HepG2 (cell line): ENCODE measurements around the gene ASPRV1. TPM values are rescaled to one million over a fixed set of nuclear protein-coding genes. Genes with fewer than 3 reads are reported as not detected.
A peak's percentile ranks its signal among the peaks of the same experiment; 100 is the strongest.

Source experiments
- ATAC-seq: fragments of 200-7000 bp; cut with Tn5 transposase; 3 replicates; pipeline ENCODE4 v1.9.1; 2020; ENCODE audit warnings: mild to moderate bottlenecking, moderate library complexity
- BruUV-seq: library from RNA; stranded (reverse); fragments of 400-500 nt; replicated peaks from 2 replicates; lab custom pipeline; 2021; lab: Mats Ljungman, UMichigan
- CTCF ChIA-PET: fragments of 300-600 bp; formaldehyde crosslinking; extraction: SDS; loops from one replicate; lab custom pipeline; 2021; ENCODE audit warnings: low total read pairs, inconsistent platforms, low intra/inter-chr PET ratio; lab: Yijun Ruan, JAX
- POLR2A ChIA-PET: fragments of 350-600 bp; sonication (Branson Sonifier 250); formaldehyde crosslinking; loops from one replicate; lab custom pipeline; 2020; ENCODE audit warnings: antibody characterized with exemption, inconsistent platforms; lab: Yijun Ruan, JAX
- DNase-seq: peaks from one replicate; pipeline ENCODE4 v3.0.0-alpha.2; 2015; ENCODE audit warnings: low spot score
- FAIRE-seq: peaks from 3 replicates; lab custom pipeline; 2011; peaks lifted over from hg19 to GRCh38; lab: Jason Lieb, UNC
- H2AFZ ChIP-seq: one replicate; pipeline ENCODE4 v1.6.1; 2011; ENCODE audit warnings: low read length, inconsistent platforms
- H3K27ac ChIP-seq: fragments of 300-600 bp; 3 replicates; pipeline ENCODE4 v1.8.0; 2011; ENCODE audit warnings: mixed run types, mild to moderate bottlenecking, mixed read lengths, low read length, inconsistent platforms; ENCODE audit not compliant: insufficient read depth; ENCODE audit errors: extremely low read length
- H3K27me3 ChIP-seq, 2 experiments: fragments of 200-600 bp in 1 of 2; 2 replicates in 1 of 2; 3 replicates in 1 of 2; pipeline versions ENCODE4 v1.6.0 to v1.8.0; 2011; ENCODE audit warnings: low read length in 2 of 2, mild to moderate bottlenecking in 2 of 2, moderate library complexity in 2 of 2, inconsistent platforms in 1 of 2; ENCODE audit not compliant: insufficient read depth in 2 of 2, control insufficient read depth in 1 of 2
- H3K36me3 ChIP-seq, 2 experiments: fragments of 200-600 bp in 1 of 2; replicated peaks in 1 of 2; 2 replicates in 1 of 2; 3 replicates in 1 of 2; pipeline versions ENCODE4 v1.5.1 to v1.8.0; 2011; ENCODE audit warnings: low read length in 2 of 2, inconsistent platforms in 1 of 2; ENCODE audit not compliant: insufficient read depth in 2 of 2, control insufficient read depth in 1 of 2
- H3K4me1 ChIP-seq: 2 replicates; pipeline ENCODE4 v1.5.1; 2012; ENCODE audit warnings: low read length, inconsistent platforms; ENCODE audit not compliant: insufficient read depth
- H3K4me2 ChIP-seq: 2 replicates; pipeline ENCODE4 v1.6.0; 2011; ENCODE audit warnings: low read depth, low read length, inconsistent platforms
- H3K4me3 ChIP-seq, 3 experiments: fragments of 200-600 bp in 1 of 3; sonication (generic), shearing (Covaris generic) in 1 of 3; replicated peaks in 1 of 3; 2 replicates each; pipeline ENCODE4 v1.5.1; 2011 to 2016; ENCODE audit warnings: low read length in 3 of 3, inconsistent platforms in 2 of 3, low read depth in 2 of 3, mild to moderate bottlenecking in 2 of 3, control low read depth in 1 of 3, mixed read lengths in 1 of 3; ENCODE audit not compliant: insufficient read depth in 1 of 3
- H3K79me2 ChIP-seq: one replicate; pipeline ENCODE4 v1.6.1; 2011; ENCODE audit warnings: low read length, inconsistent platforms; ENCODE audit not compliant: insufficient read depth
- H3K9ac ChIP-seq: 2 replicates; pipeline ENCODE4 v1.6.0; 2011; ENCODE audit warnings: mild to moderate bottlenecking, low read depth, low read length, inconsistent platforms; ENCODE audit not compliant: insufficient read depth
- H3K9me3 ChIP-seq: 2 replicates; pipeline ENCODE4 v1.5.1; 2012; ENCODE audit warnings: mild to moderate bottlenecking, low read length
- H4K20me1 ChIP-seq: 2 replicates; pipeline ENCODE4 v1.6.0; 2011; ENCODE audit warnings: inconsistent platforms, mild to moderate bottlenecking, low read length, moderate library complexity; ENCODE audit not compliant: insufficient read depth
- ZNF143 ChIP-seq: sonication (generic); formaldehyde crosslinking; IDR thresholded peaks from 2 replicates; pipeline ENCODE4 v1.4.0; 2020; ENCODE audit warnings: missing genetic modification reagents
- ZNF780A ChIP-seq: sonication (generic); formaldehyde crosslinking; IDR thresholded peaks from 2 replicates; pipeline ENCODE4 v1.8.0; 2022; ENCODE audit warnings: mild to moderate bottlenecking, missing genetic modification reagents, moderate library complexity
- WGBS: methylation state at CpG from one replicate; pipeline ENCODE4 v1.1.6; 2017; ENCODE audit warnings: low lambda C conversion rate; 5-methylcytosine and 5-hydroxymethylcytosine counted together
- in situ Hi-C: cut with HindIII; loops from 2 replicates; pipeline ENCODE4 v1.10.0; 2017; ENCODE audit warnings: low pct_unique_long_range_greater_than_20kb; ENCODE audit not compliant: extremely low pct_ligation_motif_present
- intact Hi-C: fragments of 100-400 bp; cut with micrococcal nuclease; formaldehyde crosslinking; loops from one replicate; pipeline ENCODE4 v1.10.0; 2022; ENCODE audit not compliant: unreplicated experiment
- polyA plus RNA-seq, 8 experiments: library from polyadenylated mRNA; depleted of rRNA in 3 of 8; stranded (reverse) in 7 of 8; unstranded in 1 of 8; fragments of >200 nt; fragmentation: Illumina TruSeq in 4 of 8; extraction: Trizol in 4 of 8; gene quantifications; 2 replicates each; pipeline versions ENCODE4 v1.2.1 to v1.2.3, GENCODE V29; 2011 to 2016; ENCODE audit warnings: low read depth in 4 of 8, missing spikeins in 1 of 8, mixed read lengths in 1 of 8; ENCODE audit not compliant: insufficient read depth in 1 of 8
- total RNA-seq, 5 experiments: library from RNA; depleted of rRNA; stranded (reverse); fragments of >200 nt; fragmentation: Illumina TruSeq; extraction: Trizol; gene quantifications; 2 replicates each; pipeline ENCODE4 v1.2.3, GENCODE V29; 2016; ENCODE audit warnings: low read depth in 1 of 5
- TF ChIP-seq, protein P1 (sequence below): sonication (generic); formaldehyde crosslinking; IDR thresholded peaks from 2 replicates; pipeline ENCODE4 v1.4.0; 2020; ENCODE audit warnings: missing genetic modification reagents, borderline replicate concordance

ASPRV1 gene
- total and polyA plus RNA-seq, 2 of the 13 experiments (the other 11 are each of a cell fraction or from before 2014, with no cell fraction given) = 0.40 to 0.48 TPM

DNA sequence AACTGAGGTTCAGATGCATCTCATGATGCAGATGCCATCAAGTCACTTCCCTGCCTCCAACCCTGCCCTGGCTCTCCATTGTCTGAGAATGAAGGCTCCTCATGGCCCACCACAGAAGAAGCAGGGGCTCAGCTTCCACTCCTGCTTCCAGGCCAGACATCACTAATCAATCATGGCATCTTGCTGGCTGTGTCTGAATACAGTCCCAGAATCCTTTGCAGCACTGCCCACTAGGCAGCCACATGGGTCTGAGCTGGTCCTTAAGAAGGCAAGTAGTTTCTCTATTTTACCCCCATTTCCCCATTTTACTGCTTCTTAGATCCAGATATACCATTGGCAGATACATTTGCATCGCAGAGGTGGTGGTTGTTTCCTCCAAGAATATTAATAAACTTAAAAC lies 7.3 kb downstream of the ASPRV1 start:
- H3K79me2 ChIP-seq = no peaks in the 10 kb centered on the region
- POLR2A ChIA-PET = interaction anchor here (1.4 to 3.3 kb wide), 2 partner anchors 10 to 39 kb away, joined by 3 to 20 read pairs; partner anchors contain the start of gene MXD1
- H4K20me1 ChIP-seq = no peaks in the 10 kb centered on the region
- H3K9ac ChIP-seq = no peak overlapping the region
- CTCF ChIA-PET = no interaction called here
- no peak overlapping the region for H3K27ac ChIP-seq
- H3K4me3 ChIP-seq = no peak overlapping the region
- WGBS = 100% methylated on average over 1 of the region's 1 CpG
- H3K9me3 ChIP-seq = no peaks in the 10 kb centered on the region
- in situ Hi-C loops (no loop called here), intact Hi-C loops (no loop called here)
- H3K27me3 ChIP-seq = peaks cover 0 to 22% of the 10 kb centered on the region in 2 experiments; a peak in 2 of 5 replicates
- no peak overlapping the region for H2AFZ ChIP-seq
- no TSS peak for BruUV-seq
- no peak for TF ChIP-seq ZNF780A (CRISPR knock-in tag)
- TF ChIP-seq, protein P1, sequence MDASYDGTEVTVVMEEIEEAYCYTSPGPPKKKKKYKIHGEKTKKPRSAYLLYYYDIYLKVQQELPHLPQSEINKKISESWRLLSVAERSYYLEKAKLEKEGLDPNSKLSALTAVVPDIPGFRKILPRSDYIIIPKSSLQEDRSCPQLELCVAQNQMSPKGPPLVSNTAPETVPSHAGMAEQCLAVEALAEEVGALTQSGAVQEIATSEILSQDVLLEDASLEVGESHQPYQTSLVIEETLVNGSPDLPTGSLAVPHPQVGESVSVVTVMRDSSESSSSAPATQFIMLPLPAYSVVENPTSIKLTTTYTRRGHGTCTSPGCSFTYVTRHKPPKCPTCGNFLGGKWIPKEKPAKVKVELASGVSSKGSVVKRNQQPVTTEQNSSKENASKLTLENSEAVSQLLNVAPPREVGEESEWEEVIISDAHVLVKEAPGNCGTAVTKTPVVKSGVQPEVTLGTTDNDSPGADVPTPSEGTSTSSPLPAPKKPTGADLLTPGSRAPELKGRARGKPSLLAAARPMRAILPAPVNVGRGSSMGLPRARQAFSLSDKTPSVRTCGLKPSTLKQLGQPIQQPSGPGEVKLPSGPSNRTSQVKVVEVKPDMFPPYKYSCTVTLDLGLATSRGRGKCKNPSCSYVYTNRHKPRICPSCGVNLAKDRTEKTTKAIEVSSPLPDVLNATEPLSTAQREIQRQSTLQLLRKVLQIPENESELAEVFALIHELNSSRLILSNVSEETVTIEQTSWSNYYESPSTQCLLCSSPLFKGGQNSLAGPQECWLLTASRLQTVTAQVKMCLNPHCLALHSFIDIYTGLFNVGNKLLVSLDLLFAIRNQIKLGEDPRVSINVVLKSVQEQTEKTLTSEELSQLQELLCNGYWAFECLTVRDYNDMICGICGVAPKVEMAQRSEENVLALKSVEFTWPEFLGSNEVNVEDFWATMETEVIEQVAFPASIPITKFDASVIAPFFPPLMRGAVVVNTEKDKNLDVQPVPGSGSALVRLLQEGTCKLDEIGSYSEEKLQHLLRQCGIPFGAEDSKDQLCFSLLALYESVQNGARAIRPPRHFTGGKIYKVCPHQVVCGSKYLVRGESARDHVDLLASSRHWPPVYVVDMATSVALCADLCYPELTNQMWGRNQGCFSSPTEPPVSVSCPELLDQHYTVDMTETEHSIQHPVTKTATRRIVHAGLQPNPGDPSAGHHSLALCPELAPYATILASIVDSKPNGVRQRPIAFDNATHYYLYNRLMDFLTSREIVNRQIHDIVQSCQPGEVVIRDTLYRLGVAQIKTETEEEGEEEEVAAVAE (CRISPR knock-in tag) = no peak
- TF ChIP-seq ZNF143 (CRISPR knock-in tag) = peak; percentile 64
- peaks cover 29% of the 10 kb centered on the region for H3K4me1 ChIP-seq
- no peak for ATAC-seq
- no peak for FAIRE-seq
- H3K36me3 ChIP-seq = no peaks in the 10 kb centered on the region
- H3K4me2 ChIP-seq = peak overlapping the region; percentile 27; the same call in 1 of the 2 replicates
- DNase-seq = no peak
